GM20431 (cell line): ENCODE results near the gene FAM131C.

ENCODE experiments used
- in situ Hi-C: fragments of 300-500 bp; cut with MseI, MboI; formaldehyde crosslinking; loops from one replicate; pipeline ENCODE4 v1.15.0; 2020; ENCODE audit warnings: low sequenced_read_pairs; ENCODE audit not compliant: unreplicated experiment

The FAM131C gene

DNA sequence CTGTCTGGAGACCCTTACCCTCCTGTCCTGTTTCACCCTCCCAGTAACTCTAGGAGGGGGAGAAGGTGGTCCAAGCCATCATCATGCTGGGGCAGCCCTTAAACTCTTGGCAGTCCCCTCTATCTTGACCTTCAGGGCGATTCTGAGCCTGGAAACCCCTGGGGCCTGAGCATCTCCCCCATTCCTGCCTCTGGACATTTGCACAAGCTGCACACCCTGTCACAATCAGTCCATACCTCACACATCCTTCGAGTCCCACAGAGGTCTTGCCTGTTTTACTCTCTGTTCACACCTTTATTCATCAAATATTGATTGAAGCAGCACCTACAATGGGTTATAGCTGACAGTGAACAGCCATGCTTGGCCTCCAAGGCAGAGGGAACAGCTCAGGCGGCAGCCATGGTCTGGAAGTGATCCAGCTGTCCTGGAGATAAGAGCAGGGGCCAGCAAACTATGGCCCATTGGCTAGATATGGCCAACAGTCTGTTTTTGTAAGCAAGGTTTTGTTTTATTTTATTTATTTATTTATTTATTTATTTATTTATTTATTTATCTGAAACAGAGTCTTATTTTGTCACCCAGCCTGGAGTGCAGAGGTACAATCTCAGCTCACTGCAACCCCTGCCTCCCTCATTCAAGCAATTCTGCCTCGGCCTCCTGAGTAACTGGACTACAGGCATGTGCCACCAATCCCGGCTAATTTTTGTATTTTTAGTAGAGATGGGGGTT, 7.1 kb upstream of the FAM131C start:
- in situ Hi-C loops = loop anchor here (5.0 to 25.0 kb wide), 2 partner anchors 107 to 282 kb away; partner anchors contain the start of genes FBXO42 and SZRD1

DNA sequence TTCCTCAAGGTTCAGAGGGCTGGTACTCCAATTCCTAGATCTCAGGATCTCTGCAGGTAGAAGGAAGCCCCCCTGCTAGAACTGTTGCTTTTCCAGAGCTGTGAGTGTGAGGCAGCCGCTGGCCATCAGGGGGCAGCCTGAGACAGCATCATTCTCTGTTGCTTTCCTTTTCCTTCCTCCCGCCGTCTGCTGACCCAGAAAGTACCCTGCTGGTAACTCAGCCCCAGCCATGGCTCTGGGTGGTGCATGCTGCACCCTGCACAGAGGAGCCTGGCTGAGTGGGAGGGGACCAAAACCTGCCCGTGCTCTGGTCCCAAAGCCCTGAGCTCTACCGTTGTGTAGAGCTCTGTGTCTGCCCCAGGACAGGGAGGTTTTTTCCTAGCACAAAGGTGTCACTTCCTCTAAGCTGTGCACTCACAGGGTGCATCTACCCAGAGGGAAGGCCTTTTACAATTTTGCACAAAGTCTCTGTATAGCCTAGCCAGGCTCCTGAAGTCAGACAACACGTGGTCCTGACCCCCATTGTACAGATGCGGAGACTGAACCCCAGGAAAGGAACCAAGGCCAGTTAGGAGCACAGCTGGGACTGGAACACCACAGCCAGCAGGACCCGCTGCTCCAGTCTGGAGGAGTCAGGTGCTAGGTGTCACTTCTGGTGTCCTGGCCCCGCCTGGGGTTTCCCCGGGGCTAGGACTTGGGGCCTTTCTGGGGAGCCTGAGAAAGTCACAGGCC, 5.6 kb upstream of the FAM131C start:
- in situ Hi-C loops = loop anchor here (25.0 kb wide), 1 partner anchor 283 kb away; the partner anchor contains the start of genes FBXO42 and SZRD1

DNA sequence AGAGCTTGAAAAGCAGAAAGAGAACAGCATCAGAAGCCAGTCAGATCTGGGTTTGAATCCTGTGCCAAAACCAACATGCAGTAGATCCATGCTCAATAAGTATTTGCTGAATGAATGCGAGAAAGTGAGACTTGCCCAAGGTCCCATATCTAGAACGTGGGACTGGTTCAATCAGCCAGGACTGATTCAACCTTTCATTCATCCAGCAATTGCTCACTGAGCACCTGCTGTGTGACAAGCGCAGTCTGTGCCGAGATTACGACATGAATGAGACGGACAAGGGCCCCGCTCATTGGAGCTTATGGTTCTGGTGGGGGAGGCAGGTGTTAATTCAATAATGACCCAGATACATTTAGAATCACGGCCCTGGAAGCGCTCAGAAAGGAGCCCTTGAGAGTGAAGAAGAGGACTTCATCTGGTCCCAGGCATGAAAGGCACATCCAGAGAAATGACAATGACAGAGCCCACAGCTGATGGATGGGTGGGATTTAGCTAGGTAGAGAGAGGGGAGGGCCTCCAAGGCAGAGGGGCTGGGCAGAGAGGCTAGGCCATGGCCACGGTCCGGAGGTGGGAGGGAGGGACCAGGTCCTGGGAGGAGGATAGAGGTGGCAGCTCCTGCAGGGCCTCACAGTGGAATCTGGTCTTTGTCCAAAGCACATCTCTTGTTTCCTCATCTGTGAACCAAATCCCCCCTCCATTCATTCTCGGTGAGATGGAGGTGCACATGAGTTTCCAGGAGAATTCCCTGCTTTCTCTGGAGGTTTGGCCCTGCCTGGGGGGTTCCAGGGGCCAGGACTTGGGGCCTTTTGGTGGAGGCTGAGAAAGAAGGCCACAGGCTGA, 4.2 kb upstream of the FAM131C start:
- in situ Hi-C loops = loop anchor here (25.0 kb wide), 1 partner anchor 285 kb away; the partner anchor contains the start of genes FBXO42 and SZRD1

DNA sequence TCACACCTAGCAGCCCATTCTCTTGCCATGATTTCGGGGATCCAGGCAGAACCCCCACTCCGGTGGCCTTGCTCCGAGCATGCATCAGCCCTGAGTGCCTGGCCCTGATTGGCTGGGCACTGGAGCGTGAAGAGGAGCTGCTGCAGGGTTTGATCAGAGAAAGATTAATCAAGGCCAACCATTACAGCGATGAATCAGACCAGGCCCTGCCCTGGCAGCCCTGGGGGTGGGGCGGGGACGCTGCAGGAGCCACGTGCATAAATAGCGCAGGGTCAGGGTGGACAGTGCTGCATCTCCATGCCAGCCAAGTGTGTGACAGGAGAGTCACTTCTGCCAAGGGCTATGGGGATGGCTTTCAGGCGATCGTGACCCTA, 3.4 kb upstream of the FAM131C start:
- in situ Hi-C loops = loop anchor here (25.0 kb wide), 1 partner anchor 285 kb away; the partner anchor contains the start of genes FBXO42 and SZRD1

DNA sequence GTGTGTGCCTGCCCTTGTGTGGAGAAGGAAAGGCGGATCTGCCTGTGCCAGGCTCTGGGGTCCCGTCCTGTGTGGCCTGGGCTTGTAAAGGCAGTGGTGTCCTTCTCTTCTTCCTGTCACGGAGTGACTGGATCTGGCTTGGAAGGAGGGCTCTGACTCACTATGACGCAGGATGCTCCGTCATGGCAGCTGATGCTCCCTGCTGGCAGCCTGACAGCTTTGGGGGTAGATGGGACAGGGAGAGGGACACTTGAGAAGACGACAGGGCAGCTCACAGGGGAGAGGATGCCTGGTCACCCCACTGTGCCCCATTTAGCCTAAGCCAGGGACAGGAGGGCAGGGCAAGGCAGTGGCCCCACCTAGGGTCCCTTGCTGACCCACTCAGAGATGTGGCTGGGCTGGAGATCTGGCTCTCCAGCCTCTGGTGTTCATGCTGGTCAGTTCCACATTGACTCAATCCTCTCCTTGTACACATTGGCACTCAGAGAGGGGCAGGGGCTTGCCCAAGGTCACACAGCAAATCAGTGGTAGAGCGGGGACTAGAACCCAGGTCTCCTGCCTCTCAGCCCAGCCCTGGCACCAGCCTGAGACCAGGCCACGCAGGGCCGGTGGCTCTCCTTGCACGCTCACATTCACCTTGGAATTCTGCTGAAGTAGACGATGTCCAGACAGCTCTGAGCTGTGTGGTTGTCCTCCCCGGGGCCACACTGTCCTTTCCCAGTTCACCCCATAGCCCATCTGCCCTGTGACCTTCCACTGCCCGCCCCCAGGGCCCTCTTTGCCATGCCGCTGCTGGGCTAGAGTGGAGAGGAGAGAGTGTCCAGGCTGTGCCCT, 2.8 kb upstream of the FAM131C start:
- in situ Hi-C loops = loop anchor here (25.0 kb wide), 1 partner anchor 286 kb away; the partner anchor contains the start of genes FBXO42 and SZRD1

DNA sequence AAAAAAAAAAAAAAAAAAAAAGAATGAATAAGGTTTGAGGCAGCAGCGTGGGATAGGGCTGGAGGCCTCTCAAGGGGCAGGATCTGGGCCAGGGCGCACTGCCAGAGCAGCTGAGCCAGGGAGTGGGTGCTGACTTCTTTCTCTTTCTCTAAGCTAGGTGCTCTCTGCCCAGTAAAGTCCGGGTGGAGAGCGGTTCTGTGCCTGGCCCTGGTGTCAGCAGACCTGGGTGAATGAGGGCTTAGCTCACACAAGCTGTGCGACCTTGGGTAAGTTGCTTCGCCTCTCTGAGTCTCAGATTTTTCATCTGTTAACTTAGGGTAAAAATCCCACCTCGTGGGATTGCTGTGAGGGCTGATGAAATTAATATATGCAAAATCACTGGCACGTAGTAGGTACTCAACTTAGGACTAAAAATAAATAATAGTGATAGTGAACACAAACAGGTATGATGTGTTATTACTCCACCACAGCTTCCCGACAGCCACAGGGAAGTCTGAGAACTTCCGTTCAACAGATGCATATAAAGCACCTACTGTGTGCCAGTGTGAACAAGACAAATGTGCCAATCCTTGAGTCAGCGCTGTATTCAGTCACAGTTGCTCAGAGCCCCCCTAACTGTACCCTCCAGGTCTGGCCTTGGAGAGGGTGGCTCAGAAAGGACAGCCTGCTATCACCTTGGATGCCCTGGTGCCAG, 2.0 kb upstream of the FAM131C start:
- in situ Hi-C loops = loop anchor here (25.0 kb wide), 1 partner anchor 287 kb away; the partner anchor contains the start of genes FBXO42 and SZRD1

DNA sequence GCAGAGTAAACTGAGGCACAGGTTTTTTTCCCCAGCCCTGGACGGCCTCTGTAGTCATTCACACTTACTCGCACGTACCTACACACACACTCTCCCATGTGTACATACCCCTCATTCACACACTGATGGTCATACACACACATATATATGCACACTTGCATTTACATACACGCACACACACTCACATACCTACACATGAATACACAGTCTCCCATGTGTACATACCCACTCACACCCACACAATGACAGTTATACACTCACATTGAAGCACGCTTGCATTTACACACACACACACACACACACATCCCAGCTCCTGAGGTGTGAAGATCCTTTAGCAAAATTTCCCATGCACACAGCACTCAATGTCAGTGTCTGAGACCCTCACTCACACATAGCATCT, 766 bp upstream of the FAM131C start:
- in situ Hi-C loops = no loop called here

DNA sequence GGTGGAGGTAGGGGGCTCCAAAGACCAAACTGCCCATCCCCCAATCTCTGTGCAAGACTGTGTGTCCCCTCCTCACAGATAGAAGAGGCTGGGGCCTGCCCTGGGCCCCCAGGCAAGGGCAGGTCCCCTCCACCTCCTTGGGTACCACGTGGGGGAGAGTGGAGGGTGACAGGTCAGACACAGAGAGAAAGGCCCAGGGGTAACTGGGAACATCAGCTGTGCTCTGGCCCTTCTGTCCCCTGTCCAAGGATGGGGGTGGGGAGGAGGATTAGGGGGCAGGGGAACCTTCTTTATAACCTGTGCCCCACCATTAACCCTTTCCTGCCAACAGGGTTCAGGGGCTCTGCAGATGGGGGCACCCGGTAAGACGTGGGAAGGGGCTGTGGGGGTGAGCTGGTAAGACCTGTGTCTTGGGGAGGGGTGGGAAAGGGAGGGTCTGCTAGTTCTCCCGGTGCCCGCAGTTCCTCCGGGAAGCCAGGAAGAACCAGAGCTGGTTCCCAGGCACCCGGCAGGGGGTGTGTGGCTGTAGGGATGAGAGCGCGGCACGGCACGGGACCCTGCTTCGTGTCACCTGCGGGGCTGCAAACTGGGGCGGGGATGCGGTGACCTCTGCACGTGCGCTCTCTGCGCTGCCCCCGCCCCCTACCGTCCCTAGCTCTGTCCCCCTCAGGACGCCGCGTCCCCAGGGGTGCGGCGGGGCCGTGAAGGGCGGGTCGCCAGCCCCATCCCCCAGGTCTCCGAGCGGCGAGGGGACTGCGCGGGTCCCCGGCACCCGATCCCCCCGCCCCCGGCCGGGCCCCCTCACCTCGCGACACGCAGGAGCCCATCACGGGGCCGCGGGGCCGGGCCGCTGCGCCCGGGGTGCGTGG, 601 bp downstream of the FAM131C start:
- in situ Hi-C loops = no loop called here

DNA sequence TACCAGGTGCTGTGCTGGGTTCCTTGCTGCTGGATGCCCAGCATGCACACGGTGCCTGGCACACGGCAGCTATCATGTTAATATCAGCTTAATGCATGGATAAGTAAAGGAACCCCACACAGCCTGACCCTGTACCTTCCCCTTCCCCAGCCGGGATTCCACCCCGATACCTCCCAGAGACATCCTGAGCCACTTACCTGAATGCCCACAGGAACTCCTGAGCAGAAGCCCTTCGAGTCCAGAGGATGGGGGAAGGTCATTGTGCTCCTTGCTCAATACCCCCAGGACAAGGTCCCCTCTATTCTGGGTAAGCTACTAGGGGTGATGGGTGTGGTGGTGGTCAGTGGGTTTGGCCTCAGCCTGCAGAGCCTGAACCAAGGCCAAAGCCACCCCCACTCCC, 1.4 kb downstream of the FAM131C start:
- in situ Hi-C loops = no loop called here

DNA sequence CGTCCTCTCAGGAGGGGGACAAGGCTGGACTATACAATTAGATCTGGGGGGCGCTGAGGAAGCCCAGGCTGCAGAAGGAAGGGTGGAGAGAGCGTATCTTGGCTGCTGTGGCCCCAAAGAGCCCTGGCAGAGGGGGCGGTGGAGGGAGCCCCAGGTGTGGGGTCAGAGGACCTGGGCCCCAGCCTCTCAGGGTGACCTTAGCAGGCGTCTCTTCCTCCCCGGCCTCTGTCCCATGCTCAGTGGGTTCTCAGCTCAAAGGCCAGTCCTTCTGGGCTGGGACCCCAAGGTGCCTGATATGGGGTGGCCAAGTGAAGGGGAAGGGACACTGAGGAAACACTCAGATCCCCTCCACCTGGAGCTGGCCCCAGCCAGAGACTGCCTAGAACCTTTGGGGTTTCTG, 1.8 kb downstream of the FAM131C start:
- in situ Hi-C loops = no loop called here

DNA sequence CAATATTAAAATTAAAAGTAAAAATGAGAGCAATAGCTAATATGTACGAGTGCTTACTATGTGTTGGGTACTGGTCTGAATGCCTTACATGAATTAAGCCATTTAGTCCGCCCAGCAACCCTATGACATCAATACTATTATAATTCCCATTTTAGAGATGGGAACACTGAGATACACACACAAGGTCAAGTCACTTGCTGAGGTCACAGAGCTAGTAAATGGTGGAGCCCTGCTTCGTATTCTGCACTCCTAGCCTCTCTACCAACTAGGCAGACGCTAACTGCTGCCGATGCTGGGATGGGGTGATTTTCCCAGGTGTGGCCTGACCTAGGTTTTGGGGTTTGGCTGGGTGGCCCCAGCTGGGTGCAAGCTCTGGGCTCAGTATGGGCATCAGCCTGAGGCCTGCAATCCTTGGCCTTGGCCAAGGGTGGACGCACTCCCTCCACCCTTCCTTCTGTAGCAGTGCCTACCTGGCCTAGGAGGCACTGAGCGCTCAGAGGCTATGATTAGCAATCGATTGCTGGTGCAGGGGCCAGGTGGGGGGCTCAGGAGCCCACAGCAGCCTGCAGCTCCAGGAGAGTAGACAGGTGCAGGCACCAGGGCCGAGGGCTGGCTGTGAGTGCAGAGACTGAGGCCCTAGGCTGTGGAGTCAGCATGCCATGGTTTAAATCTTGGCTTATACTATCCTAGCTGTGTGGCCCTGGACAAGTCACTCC, 2.7 kb downstream of the FAM131C start:
- in situ Hi-C loops = no loop called here

DNA sequence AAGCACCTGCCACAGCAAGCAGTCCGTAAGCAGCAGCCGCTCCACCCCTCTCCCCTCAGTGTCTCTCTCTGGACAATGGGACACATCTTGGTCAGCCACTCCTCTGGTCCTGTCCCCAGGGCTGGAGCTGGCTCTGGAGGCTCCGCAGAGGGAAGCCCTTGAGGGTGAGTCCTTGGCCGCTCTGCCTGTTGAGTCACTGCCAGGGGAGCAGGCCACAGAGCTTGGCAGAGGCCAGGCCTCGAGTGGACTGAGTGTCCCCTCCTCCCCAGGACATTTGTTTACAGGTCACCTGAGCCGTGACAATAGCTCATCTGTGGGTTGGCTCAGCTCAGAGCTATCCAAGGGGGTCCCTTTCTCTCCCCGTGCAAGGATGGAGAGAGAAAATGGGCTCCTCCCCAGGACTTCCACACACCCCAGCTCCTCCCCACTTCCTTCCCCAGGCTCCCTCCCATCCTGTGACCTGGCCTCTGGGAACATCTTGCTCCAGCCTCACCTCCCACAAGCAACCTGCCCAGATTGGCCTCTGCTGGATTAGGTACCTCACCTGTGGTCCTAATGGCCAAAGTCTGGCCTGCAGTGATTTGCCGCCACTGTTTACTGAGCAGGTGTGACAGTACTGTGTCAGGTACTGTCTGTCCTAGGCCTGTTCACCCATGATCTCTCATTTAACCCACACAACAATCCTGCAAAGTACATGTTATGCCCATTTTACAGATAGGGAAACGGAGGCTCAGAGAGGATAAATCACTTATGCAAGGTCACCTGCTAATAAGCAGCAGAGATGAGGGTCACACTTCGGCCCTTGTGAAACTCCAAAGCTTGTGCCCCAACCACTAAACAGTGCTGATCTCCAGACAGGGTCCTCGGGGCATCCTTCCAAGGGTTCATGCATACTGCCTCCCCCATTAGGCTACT, 4.8 kb downstream of the FAM131C start:
- in situ Hi-C loops = no loop called here

DNA sequence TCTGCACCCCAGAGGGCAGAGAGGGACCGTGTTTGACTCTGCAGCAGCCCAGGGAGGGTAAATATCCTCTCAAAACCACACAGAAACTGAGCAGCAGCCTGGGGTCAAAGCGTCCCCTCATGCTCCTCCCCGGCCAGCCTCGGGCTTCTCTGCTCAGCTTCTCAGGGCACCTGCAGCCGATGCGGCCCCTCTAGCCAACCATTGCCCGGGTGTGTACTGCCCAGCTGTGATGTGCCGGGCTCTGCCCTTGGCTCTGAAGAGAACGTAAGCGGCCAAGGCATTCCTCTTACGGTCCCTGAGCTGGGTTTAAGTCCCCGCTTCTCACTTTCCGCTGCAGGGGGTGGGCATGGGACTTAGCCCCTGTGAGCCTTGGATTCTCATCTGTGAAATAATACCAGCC, 5.5 kb downstream of the FAM131C start:
- in situ Hi-C loops = no loop called here

DNA sequence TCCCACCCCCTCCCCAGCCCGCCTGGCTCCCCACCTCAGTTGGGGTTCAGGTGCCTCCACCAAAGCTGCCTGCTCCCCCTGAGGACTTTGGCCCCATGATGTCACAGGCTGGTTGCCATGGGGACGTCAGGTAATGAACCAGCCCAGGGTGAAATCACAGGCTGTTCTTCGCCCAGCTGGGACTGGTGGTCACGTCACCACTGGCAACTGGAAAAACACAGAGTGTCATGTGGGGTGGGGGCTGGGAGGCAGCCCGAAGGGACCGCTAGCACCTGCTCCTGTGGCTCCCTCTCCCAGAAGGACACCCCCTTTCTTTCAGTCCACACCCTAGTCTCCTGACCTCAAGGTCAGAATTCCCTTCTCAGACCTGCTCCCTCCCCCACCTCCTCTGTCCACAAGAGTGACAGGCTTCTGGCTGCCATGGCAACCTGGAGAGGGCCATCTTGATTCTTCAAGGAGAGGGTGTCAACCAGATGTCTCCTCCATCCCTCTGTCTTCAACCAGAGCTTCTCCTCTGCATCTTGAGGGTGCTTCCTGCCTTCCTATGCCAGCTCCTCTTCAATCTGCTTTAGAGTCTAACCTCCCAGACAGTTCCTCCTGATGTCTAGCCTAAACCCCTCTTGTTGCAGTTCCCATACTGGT, 6.2 kb downstream of the FAM131C start:
- in situ Hi-C loops = no loop called here

DNA sequence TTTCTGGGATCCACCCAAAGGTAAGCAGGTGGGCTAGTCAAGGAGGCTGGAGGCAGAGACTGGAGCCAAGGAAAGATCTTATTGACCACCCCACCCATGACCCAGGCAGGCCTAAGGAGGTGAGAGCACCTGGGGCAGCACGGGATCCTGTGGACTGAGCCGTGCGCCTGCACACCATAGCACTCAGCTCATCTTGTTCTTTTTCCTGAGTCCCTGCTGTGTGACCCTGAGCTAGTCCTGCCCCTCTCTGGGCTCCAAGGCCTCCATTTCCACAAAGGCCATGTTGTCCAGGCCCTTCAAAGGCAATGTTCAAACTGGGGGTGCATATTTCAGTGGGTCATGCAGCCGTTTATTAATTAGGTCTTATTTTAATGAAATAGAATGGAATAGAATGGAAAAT, 7.2 kb downstream of the FAM131C start:
- in situ Hi-C loops = no loop called here

DNA sequence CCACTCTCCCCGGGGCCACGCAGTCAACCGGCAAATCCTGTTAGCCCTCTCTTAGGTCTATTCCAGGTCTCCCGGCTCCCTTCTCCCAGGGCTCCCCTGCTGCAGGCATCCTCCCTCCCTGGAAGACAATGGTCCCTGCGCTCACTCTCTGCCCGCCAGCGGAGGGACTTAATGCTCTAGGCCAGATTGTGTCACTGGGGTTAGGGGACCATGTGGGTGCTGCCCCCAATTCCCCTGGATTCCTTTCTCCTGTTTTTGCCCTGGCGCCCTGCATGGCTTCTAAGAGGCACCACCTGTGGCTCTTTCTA, 8.2 kb downstream of the FAM131C start:
- in situ Hi-C loops = no loop called here
